Umbilical cord (tissue), 2 donors: Measurements from ENCODE around the gene NKX1-2. TPM values are rescaled to one million over a fixed set of nuclear protein-coding genes. Genes with fewer than 3 reads are reported as not detected.
"Not testable (repeated sequence)": the region's sequence is repeated elsewhere in the genome, so short reads cannot be mapped to it uniquely, and the experiment has no call there.

ENCODE experiments used
- DNase-seq: peaks from one replicate; pipeline ENCODE4 v3.0.0-alpha.2; 2015; ENCODE audit warnings: low spot score
- total RNA-seq: library from RNA; depleted of rRNA; stranded (reverse); fragments of >200 nt; gene quantifications from one replicate; pipeline ENCODE4 v1.2.3, GENCODE V29; 2014; ENCODE audit warnings: low replicate concordance; ENCODE audit not compliant: insufficient read depth

NKX1-2 gene
- total RNA-seq, 1 donor from 2014 or later: not detected

DNA sequence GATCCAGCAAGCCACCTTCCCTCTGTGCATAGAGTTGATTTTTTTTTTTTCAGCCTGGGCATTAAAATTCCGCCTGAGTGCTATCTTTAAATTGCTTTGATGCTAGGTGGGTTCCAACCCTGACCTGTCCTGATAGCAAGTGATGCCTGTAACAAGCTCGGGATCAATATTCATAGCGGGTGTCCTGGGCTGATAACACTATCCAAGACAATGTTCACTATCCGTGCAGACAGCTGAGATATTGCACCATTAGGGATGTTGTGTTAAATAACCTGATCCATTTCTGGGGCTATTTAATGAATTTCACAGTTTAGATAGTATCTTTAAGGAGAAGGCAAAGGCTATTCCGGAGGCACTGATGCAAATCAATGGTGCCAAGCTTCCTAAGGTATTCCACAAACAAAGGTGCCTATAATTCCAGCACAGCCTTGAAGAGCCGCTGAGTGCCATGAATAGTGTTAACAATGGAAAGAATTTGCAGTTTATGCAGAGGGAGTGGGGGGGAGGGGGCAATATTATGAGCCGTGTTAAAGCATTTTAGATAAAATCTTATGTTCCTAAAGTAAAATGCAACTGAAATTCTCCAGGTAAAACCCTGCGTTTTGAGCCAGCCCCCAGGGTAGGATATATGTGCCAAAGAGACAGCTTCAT is 4.2 kb upstream of the NKX1-2 start:
- no peak for DNase-seq

DNA sequence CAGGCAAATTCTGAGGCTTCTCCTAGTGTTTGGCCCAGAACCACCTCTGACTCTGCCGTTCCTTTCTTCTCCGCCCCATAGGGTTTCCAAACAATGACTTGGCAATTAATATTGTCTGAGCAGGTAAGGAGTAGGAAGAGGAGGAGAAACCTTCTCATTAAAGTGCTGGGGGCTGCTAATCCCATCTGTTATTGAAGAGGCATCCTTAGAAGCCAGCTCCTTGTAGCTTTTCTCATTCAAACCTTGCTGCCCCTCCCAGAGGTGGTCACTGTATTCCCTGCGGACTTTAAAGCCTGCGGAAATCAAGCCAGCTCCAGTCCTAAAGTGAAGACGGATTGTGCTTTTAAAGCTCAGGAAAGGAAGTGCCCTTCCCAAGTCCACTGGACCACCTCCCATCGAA is 1.4 kb upstream of the NKX1-2 start:
- DNase-seq: no peak

DNA sequence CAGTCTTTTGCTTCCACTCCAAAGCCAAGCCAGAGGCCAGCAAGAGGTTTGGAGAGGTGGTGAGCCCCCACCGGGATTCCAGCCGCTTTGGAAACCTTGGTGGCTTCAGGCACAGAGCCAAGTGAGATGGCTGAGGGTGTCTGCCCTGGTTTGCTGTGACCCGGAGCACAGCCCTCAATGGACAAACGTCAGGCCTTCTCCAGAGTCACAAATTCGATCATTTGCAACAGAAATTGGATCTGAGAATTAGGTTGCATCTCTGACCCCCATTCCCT is 885 bp upstream of the NKX1-2 start:
- no peak for DNase-seq

DNA sequence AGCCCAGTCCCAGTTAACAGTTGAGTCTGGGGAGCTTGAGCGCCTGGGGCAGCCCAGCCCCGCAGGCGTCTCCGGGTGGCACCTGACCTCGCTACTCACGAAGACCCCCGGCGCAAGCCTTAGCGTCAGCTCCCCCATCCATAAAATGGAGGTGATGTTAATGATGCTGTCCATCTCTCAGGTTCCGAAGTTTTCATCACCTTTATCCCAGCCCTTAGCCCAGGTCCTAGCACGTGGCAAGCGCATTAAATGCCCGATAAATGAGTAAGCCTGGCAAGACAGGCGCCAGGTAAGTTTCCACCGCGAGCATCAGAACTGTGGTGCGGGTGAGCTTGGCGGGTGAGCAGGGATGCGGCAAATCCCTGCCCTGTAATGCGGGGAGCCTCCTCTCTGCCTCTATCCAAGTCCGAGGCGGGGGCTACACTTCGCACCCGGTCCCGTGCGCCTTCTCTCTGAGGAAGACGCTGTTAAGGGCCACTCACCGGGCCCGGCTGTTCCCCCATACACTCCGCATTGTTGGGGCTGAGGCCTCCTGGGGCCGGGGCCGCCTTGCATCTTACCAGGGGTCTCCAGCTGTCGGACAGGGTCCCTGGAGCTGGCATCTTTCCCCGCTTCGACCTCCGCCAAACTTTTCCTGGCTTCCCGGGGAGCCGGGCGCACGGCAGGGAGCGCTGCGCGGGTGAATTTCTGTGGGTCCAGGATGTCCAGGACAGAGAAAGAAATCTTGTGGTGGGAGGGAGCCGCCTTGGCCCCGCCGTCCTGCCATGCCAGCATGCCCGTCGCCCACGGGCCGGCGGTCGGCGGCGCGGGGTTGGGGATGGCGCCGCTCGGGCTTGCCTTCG is 444 bp downstream of the NKX1-2 start:
- no peak for DNase-seq

DNA sequence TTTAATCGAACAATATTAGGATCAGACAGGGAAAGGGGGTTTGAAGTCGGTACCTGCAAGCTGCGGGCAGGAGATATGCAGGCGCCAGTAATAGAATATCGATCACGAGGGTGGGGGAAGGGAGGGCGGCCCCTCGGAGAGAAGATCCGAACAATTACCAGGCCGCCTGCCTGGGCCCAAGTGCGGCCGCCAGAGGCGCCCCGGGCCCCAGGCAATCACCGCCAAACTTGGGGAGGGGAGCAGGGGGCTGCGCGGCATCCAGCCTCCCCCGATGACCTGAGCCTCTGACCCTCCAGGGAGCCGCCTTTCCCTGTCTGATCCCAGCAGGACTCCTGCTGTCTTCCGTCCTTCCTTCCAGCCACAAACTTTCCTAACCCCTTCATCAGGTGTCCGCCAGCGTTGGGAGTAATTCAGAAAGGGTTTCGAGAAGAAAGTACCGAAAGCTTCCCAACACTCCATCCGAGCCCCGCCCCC is 1.1 kb downstream of the NKX1-2 start:
- DNase-seq: no peak

DNA sequence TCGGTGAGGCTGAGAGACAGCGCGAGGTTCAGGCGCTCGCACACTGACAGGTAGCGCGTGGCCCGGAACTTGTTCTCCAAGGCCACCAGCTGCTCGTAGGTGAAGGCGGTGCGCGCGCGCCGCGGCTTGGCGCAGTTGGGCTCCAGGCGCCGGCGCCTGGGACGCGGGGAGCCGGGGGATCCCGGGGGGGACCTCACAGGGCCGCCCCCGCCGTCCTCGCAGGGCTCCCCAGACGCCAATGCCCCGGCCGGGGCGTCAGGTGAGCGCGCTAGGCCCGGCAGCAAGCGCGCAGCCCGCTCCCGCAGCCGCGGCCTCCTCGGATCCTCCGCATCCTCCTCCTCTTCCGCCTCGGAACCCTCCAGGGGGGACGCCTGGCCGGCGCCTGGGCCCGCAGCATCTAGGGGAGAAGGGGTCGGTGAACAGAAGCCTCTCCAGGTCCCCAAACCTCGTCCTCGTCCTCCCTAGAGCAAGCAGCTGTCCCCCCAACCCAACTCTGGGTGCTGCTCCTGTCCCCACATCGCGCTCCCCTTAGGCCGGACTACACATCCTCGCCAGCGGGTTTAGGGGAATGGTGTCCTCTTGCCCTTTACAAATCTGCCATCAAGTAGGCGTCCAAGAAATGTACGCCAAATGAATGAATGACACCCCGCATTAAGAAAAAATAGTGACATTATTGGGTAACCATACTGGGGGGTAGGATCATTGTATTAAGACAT is 1.9 kb downstream of the NKX1-2 start:
- no peak for DNase-seq

DNA sequence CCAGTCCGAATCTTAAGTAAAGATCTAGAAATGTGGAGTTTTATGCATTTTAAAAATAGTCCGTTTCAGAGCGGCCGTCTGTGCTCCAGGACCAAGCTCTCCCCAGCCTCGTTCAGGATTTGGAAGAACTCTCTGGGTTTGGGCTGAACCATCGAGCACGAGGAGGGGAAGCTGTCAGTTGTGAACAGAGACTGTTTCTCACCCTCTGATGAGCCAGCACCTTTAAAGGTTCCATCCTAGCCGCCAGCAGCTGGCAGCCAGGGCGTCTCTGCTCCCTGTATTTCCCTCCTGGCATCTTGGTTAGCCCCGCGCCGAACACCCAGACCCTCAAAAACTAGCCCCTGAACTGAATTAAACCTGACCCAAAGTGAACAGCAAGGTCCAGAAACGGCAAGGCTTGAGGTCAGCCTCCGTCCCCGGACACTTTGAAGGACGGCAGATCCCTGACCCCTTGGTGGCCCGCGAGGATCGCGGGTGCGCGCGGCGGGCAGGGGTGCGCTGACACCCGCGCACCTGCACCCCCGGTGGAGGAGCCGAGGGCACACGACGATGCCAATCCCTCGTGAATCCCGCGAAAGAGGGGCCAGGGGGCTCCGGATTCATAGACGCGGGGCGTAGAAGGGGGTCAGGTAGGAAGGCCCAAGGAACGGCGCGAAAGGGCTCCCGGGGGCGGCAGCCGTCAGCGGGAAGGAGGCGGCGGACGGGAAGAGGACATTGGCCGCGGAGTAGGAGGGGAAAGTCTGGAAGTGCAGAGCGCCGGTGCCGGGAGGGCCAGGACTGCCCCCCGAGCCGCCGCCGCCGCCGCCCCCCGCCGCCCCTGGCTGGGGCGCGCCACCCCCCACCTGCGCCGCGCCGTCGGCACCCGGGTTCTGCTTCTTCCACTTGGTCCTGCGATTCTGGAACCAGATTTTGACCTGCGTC is 2.7 kb downstream of the NKX1-2 start:
- no peak for DNase-seq

DNA sequence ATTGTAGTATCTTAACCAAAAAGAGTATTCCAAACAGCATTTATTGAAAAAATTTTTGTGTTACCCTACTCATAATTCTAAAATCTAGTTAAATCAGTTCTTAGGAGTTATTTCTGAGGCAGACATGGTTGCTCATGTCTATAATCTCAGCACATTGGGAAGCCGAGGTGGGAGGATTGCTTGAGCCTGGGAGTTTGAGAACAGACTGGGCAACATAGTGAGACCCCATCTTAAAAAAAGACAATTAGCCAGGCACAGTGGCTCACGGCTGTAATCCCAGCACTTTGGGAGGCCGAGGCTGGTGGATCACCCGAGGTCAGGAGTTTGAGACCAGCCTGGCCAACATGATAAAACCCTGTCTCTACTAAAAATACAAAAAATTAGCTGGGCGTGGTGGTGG is 8.1 kb downstream of the NKX1-2 start:
- not testable (repeated sequence) for DNase-seq

DNA sequence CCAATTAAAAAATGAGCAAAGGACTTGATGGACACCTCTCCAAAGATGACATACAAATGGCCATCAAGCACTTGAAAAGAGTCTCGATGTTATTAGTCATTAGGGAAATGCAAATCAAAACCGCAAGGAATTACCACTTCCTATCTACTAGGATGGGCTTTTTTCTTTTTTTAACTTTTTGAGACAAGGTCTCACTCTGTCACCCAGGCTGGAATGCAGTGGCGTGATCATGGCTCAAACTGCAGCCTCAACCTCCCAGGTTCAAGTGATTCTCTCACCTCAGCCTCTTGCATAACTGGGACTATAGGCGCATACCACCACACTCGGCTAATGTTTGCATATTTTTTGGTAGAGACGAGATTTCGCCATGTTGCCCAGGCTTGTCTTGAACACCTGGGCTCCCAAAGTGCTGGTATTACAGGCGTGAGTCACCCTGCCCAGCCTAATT is 13.6 kb downstream of the NKX1-2 start:
- no peak for DNase-seq

DNA sequence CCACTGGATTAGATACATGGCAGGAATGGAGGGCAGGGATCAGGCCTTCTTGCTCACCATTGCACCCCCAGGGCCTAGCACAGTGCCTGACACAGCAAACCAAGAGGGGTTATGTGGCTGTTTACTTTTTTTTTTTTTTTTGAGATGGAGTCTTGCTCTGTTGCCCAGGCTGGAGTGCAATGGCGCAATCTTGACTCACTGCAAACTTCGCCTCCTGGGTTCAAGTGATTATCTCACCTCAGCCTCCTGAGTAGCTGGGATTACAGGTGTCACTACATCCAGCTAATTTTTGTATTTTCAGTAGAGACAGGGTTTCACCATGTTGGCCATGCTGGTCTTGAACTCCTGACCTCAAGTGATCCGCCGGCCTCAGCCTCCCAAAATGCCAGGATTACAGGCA is 14.2 kb downstream of the NKX1-2 start:
- DNase-seq: not testable (repeated sequence)

DNA sequence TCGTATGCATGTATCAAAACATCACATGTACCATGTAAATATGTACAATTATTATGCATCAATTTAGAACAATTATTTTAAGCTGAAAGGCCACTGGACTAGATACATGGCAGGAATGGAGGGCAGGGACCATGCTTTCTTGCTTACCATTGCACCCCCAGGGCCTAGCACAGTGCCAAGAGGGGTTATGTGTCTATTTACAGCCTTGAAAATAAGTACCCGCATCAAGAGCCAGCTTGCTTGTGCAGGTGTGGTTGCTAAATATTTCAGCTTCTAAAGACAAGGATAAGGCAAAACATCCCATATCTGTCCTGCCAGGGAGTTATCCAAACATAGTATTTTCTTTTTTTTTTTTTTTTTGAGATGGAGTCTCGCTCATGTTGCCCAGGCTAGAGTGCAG is 16.4 kb downstream of the NKX1-2 start:
- no peak for DNase-seq

DNA sequence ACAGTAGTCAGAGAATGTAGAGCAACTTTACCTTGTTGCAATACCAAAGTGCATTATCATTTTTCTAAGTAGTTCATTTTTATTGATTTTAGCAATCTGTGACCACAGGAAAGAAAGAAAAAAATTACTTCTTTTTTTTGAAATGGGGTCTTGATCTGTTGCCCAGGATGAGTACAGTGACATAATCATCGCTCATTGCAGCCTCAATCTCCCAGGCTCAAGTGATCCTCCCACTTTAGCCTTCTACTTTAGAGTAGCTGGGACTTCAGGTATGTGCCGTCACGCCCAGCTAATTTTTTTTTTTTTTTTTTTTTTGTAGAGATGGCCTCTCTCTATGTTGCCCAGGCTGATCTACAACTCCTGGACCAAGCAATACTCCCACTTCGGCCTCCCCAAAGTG is 19.8 kb downstream of the NKX1-2 start:
- no peak for DNase-seq

DNA sequence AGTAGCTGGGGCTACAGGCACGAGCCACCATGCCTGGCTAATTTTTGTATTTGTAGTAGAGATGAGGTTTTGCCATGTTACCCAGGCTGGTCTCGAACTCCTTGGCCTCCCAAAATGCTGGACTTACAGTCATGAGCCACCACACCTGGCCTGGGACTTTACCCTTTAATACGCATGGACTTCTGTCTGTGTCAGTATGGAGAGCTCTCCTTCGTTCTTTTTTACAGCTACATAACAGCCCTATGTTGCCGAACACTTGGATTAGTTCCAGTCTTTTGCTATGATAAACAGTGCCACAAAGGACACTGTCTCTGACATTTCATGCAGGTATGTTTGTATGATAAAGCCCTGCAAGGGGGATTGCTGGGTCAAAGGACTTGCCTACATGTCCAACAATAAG is 20.3 kb downstream of the NKX1-2 start:
- DNase-seq: no peak

DNA sequence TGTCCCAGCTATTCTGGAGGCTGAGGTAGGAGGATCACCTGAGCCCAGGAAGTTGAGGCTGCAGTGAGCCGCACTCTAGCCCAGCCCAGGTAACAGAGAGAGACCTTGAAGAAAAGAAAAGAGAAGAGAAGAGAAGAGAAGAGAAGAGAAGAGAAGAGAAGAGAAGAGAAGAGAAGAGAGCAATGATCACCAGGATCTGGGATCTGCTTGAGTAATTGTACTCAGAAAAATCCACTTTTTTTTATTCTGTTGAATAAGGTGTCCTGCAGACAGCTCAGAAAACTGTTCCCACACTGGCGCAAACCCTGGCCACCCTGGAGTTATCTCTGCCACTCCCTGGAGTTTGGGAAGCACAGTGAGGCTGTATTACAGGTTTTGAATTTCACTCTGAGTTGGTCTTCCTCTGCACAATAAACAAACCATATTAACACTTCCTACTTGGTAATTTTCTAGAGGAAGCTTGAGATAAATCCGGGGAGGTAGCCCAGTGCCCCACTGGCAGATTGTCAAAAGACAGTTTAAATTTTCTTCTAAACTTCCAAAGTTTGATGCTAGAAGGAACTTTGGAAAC is 21.5 kb downstream of the NKX1-2 start:
- DNase-seq: no peak

DNA sequence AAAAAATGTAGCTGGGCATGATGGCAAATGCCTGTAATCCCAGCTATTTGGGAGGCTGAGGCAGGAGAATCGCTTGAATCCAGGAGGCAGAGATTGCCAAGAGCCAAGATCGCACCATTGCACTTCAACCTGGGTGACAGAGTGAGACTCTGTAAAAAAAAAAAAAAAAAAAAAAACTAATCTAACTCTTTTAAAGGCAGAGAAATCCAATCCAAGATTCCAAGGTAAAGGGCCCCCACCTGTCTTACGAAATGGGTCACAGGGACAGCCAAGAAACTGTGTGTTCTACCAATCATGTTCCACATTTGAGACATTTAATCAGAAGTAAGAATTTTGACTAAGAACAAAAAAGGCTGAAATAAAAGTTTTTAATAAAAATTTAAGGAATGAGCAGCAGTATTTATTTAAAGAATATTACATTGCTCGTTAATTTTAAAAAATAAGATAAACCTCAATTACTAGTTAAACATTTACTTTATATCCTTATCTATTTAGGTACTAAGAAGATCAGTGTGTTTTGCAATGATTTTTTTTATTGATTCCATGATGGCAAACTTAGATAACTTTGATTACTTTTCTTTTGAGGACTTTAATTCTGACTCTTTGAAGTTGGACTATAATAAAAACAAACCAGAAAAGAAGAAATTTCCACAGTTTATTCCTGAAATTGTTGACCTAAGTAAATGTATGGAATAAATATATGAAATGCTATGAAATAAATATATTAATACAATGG is 24.4 kb downstream of the NKX1-2 start:
- DNase-seq: no peak

DNA sequence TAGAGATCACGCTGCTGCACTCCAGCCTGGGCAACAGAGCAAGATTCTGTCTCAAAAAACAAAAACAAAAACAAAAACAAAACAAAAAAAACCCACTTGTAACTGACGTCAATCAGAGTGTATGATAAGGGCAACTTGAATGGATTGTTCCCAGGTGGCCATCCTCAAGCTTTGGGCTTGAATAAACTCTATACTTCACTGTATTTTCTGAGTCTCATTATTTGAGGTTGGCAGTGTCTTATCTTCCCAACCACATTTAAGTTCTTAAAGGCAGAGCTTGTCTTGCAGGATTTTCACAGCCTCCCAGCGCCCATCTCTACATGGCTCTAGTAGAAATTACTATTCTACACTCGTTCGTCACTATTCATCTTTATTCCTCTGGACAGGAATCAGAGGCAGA is 26.0 kb downstream of the NKX1-2 start:
- no peak for DNase-seq

DNA sequence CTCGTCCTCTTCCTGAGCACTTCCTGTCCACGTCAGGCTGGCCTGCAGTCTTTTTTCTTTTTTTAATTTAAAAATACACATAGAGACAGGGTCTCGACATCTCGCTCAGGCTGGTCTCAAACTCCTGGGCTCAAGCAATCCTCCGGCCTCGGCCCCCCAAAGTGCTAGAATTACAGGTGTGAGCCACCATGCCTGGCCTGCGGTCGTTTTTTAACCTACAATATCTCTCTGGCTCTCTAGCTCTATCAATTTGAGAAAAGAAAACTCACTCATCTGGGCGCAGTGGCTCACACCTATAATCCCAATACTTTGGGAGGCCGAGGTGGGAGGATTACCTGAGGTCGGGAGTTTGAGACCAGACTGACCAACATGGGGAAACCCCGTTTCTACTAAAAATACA is 27.1 kb downstream of the NKX1-2 start:
- DNase-seq: no peak

DNA sequence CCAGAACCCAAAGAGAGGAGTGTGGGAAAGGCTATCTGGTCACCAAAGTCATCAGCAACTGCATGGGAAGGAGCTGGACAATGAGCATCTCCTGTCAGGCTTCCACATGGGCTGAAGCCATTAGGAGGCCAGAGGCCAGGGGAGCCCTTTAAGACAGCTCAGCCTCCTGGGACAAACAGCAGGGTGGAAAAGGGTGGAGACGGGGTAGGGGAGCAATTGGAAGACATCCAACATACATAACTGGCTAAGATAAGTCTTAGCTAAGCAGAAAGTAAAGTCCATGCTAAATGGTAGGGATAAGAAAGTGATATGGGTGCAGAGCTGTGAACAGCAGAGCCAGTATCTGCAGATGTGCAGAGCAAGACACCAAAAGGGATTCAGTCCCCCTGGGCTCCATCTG is 29.6 kb downstream of the NKX1-2 start:
- DNase-seq: peak; percentile 29

DNA sequence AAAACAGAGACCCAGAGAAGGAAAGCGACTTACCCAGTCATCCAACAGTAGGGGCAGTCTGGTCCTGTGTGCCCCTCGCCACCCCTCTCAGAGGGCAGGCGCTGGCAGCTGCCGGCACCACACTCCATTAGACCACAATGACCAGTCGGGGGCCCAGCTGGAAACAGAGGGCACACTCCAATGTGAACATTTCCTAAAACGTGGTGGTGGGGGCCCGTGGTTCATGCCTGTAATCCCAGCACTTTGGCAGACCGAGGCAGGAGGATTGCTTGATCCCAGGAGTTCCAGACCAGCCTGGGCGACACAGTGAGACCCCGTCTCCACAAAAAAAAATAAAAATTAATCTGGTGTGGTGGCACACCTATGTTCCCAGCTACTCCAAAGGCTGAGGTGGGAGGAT is 30.2 kb downstream of the NKX1-2 start:
- DNase-seq: no peak

DNA sequence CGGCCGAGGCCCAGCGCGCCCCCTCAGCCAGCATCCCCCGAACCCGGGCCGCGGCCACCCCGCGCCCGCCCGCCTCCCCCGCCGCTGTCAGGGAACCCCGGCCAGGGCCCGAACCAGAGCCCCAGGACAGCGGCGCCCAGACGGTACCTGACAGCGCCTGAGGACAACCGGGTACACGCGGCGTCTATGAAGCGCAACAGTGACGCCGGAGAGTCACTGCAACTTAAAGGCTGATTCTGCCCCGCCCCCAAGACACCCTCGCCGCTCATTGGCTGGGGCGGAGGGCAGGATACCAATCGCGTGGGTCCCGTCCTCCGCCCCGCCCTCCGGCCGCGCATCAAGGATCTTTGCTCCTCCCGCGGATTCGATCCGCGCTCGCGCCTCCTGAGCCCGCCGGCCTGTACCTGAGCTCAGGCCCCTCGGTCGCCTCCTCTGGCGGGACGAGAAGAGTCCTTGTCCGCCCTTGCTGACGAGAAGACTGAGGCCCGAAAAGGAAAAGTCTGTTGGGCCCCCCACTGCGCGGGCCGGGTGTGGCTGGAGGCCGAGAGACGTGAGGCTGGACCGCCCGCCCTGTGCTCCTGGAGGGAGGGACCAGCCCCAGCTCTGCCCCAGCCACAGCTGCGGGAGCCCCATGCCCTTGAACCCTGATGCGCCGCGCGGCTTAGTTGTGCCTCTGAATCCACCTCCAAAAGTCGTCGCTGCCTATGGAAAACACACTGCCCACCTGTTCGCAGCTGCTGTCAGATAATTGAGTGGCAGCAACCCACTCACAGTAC is 30.9 kb downstream of the NKX1-2 start, which contains the start of gene OAT:
OAT (minus strand) TSS at position 198 of the 776 bp plus-strand sequence. CDS start 6,752 bp downstream, outside the sequence.
- peak; percentile 98 for DNase-seq
